Measurements from ENCODE around the gene ACTRT2.

Gene ACTRT2

DNA sequence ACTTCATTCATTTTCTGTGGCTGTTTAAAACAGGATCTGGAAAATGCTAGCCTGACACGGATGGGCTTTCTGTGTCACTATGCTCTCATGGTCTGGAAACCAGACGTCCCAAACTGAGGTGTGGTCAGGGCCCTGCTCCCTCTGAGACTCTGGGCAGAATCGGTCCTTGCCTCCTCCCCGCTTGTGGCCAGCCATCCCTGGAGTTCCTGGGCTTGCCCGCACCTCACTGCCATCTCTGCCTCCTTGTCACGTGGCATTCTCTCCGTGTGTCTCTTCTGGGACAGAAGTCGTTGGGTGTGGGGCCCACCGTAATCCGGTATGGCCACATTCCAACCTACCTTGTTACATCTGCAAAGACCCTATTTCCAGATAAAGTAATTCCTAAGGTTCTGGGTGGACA lies 10.1 kb upstream of the ACTRT2 start:
- TF ChIP-seq, protein P1, sequence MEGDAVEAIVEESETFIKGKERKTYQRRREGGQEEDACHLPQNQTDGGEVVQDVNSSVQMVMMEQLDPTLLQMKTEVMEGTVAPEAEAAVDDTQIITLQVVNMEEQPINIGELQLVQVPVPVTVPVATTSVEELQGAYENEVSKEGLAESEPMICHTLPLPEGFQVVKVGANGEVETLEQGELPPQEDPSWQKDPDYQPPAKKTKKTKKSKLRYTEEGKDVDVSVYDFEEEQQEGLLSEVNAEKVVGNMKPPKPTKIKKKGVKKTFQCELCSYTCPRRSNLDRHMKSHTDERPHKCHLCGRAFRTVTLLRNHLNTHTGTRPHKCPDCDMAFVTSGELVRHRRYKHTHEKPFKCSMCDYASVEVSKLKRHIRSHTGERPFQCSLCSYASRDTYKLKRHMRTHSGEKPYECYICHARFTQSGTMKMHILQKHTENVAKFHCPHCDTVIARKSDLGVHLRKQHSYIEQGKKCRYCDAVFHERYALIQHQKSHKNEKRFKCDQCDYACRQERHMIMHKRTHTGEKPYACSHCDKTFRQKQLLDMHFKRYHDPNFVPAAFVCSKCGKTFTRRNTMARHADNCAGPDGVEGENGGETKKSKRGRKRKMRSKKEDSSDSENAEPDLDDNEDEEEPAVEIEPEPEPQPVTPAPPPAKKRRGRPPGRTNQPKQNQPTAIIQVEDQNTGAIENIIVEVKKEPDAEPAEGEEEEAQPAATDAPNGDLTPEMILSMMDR (IDR thresholded peaks at IDR 0.05): no peak
- no peak for DNase-seq (ENCODE audit: low spot score)
- Histone ChIP-seq H3K27ac (no peak overlapping the region), H3K4me3 (no peak overlapping the region)

GRCh38 chr1:3011631-3012455 lies 9.4 kb upstream of the ACTRT2 start:
- no peak for DNase-seq (ENCODE audit: low spot score)
- TF ChIP-seq, protein P1 (IDR thresholded peaks at IDR 0.05): no peak
- Histone ChIP-seq H3K4me3 (peak overlapping the region; percentile 37), H3K27ac (peak overlapping the region in 1 of 2 donors; percentile 15)

DNA sequence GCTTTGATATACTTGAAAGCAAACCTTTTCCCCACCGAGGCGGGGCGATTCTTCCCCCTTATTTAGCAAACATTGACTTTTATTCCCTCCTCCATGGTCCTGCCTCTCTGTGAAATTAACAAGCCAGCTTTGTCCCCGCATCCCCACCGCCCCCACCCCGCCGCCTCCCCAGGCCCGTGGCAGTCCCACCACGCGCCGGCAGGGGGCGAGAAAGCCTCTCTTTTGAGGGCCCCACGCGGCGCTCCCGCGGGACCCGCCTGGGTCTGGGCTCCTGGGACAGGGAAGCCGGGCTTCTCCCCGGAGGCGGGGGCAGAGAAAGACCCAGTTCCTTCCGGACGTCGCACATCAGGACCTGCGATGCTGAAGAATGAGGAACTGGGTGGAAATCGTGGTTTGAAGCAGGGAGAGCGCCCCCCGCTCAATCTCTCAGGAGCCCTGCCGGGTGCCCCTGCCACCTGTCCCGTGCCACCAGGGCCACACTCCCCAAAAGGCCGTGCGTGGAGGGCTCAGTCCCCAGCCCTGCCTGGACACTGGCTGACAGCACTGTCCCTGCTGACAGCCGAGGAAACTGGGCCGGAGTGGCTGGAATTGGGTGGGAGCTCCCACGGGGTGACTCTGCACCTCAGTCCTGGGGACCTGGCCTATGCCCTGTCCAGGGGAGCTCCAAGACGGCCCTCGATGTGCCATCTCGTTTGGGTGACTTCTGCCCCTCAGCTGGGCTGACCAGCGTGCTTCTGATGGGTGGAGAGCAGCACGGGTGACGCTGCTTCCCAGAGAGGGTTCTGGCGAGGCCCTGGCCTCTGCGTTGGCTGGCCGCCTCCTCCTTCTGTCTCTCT lies 8.6 kb upstream of the ACTRT2 start:
- TF ChIP-seq, protein P1 (IDR thresholded peaks at IDR 0.05): peak; percentile 89
- no peak for DNase-seq (ENCODE audit: low spot score)
- Histone ChIP-seq H3K27ac (peak overlapping the region in 1 of 2 donors; percentile 15), H3K4me3 (peak overlapping the region; percentile 37)

DNA sequence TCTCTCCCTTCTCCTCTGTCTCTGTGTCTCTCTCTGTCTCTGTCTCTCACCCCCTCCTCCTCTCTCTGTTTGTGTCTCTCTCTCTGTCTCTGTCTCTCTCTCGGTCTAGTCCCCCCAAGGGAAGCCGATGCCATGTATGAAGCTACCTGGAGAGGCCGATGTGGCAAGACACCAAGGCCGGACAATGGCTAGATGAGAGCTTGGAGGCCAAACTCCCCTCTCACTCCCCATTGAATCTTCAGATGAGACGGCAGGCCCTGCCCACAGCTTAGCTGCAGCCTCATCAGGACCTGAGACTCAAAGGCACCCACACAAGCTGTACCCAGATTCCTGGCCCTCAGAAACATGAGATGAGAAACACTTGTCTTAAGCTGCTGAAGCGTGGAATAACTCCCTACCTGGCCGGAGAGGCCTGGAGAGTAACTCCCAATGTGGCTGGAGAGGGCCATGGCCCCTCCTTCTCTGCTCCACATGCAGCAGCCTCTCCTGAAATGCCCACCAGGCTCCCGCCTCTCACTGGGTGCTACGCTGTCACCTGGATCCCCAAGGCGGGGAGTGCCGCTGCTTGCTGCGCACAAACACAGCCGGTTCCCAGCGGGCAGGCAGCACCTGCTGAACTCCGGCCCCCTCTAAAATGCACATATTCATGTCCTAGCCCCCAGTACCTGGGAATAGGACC lies 7.8 kb upstream of the ACTRT2 start:
- no peak for DNase-seq (ENCODE audit: low spot score)

DNA sequence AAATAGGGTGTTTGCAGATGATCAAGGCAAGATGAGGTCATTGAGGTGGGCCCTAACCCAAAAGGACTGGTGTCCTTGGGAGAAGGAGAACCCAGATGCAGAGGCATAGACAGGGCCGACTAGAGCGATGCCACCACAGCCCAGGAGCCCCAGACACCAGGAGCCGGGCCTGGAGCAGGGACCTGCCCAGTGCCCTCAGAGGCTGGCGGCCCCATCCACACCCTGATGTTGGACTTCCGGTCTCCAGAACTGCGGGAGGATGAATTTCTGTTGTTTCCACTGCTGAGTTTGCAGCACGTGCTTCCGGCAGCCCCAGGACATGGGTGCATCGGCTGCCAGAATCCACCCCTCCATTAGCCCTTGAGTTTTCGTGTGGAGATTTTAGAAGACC lies 7.2 kb upstream of the ACTRT2 start:
- H3K4me3 ChIP-seq: no peak overlapping the region
- H3K27ac ChIP-seq: no peak overlapping the region
- TF ChIP-seq, protein P1 (IDR thresholded peaks at IDR 0.05): no peak
- no peak for DNase-seq (ENCODE audit: low spot score)

More for the DNA sequence above, 7.8 kb upstream of the ACTRT2 start:
- Histone ChIP-seq H3K27ac (no peak overlapping the region), H3K4me3 (no peak overlapping the region)
- TF ChIP-seq, protein P1 (IDR thresholded peaks at IDR 0.05): no peak

- no peak for DNase-seq (ENCODE audit: low spot score)
- TF ChIP-seq, protein P1 (IDR thresholded peaks at IDR 0.05): no peak
- H3K4me3 ChIP-seq: no peak overlapping the region
- no peak overlapping the region for H3K27ac ChIP-seq
Measured at GRCh38 chr1:3014443-3015268, 6.6 kb upstream of the ACTRT2 start.
